ENCODE data around the gene CEP89. TPM values are rescaled to one million over a fixed set of nuclear protein-coding genes. Genes with fewer than 3 reads are reported as not detected.

CEP89 gene
- polyA plus RNA-seq, 1 experiment: 18.3 TPM

GRCh38 chr19:32911467-32911866, 60.3 kb downstream of the CEP89 start:
- ChIA-PET CTCF (interaction anchor here (0.7 kb wide), 1 partner anchor 19 kb away, joined by 3 read pairs; no protein-coding TSS in a partner anchor), POLR2A (no interaction called here)
- no peak for TF ChIP-seq CTCF (IDR thresholded peaks at IDR 0.05; ENCODE audit: insufficient read depth, low read depth, low read length)
- H3K36me3 ChIP-seq (ENCODE audit: control insufficient read depth, insufficient read depth, low read length): peaks cover 4% of the 10 kb centered on the region; the same call in 1 of the 2 replicates
- H3K27me3 ChIP-seq (ENCODE audit: control insufficient read depth, insufficient read depth, low read length): no peaks in the 10 kb centered on the region
- H3K4me3 ChIP-seq (ENCODE audit: low read depth, low read length): no peak overlapping the region
- DNase-seq (ENCODE audit: low read depth): no peak

GRCh38 chr19:32910874-32911273, 60.9 kb downstream of the CEP89 start:
- ChIA-PET POLR2A (no interaction called here), CTCF (no interaction called here)
- DNase-seq (ENCODE audit: low read depth): no peak
- no peak for TF ChIP-seq CTCF (IDR thresholded peaks at IDR 0.05; ENCODE audit: insufficient read depth, low read depth, low read length)
- Histone ChIP-seq H3K36me3 (ENCODE audit: control insufficient read depth, insufficient read depth, low read length) (peaks cover 4% of the 10 kb centered on the region; the same call in 1 of the 2 replicates), H3K27me3 (ENCODE audit: control insufficient read depth, insufficient read depth, low read length) (no peaks in the 10 kb centered on the region), H3K4me3 (ENCODE audit: low read depth, low read length) (no peak overlapping the region)

- no peak for TF ChIP-seq CTCF (IDR thresholded peaks at IDR 0.05; ENCODE audit: insufficient read depth, low read depth, low read length)
- CTCF ChIA-PET: no interaction called here
- POLR2A ChIA-PET: no interaction called here
- no peak for DNase-seq (ENCODE audit: low read depth)
- H3K27me3 ChIP-seq (ENCODE audit: control insufficient read depth, insufficient read depth, low read length): no peaks in the 10 kb centered on the region
- H3K4me3 ChIP-seq (ENCODE audit: low read depth, low read length): no peak overlapping the region
- H3K36me3 ChIP-seq (ENCODE audit: control insufficient read depth, insufficient read depth, low read length): peaks cover 6% of the 10 kb centered on the region
These were observed 61.7 kb downstream of the CEP89 start for GRCh38 chr19:32910094-32910493.

- ChIA-PET POLR2A (no interaction called here), CTCF (no interaction called here)
- no peak overlapping the region for H3K4me3 ChIP-seq (ENCODE audit: low read depth, low read length)
- no peak for TF ChIP-seq CTCF (IDR thresholded peaks at IDR 0.05; ENCODE audit: insufficient read depth, low read depth, low read length)
- peaks cover 6% of the 10 kb centered on the region for H3K36me3 ChIP-seq (ENCODE audit: control insufficient read depth, insufficient read depth, low read length)
- DNase-seq (ENCODE audit: low read depth): no peak
- H3K27me3 ChIP-seq (ENCODE audit: control insufficient read depth, insufficient read depth, low read length): no peaks in the 10 kb centered on the region
These were observed 62.5 kb downstream of the CEP89 start for GRCh38 chr19:32909257-32909656.

- Histone ChIP-seq H3K27me3 (ENCODE audit: control insufficient read depth, insufficient read depth, low read length) (no peaks in the 10 kb centered on the region), H3K36me3 (ENCODE audit: control insufficient read depth, insufficient read depth, low read length) (peaks cover 6% of the 10 kb centered on the region), H3K4me3 (ENCODE audit: low read depth, low read length) (no peak overlapping the region)
- CTCF ChIA-PET: no interaction called here
- POLR2A ChIA-PET: no interaction called here
- DNase-seq (ENCODE audit: low read depth): no peak
- TF ChIP-seq CTCF (IDR thresholded peaks at IDR 0.05; ENCODE audit: insufficient read depth, low read depth, low read length): no peak
These were observed 63.0 kb downstream of the CEP89 start for GRCh38 chr19:32908641-32909190.

Measured in BJ (cell line).